ENCODE data around the gene ADGRD2. TPM values are rescaled to one million over a fixed set of nuclear protein-coding genes. Genes with fewer than 3 reads are reported as not detected.
"Not testable (repeated sequence)": the region's sequence is repeated elsewhere in the genome, so short reads cannot be mapped to it uniquely, and the experiment has no call there.

The ADGRD2 gene
- total RNA-seq, 1 experiment from 2014 or later, result not detected

DNA sequence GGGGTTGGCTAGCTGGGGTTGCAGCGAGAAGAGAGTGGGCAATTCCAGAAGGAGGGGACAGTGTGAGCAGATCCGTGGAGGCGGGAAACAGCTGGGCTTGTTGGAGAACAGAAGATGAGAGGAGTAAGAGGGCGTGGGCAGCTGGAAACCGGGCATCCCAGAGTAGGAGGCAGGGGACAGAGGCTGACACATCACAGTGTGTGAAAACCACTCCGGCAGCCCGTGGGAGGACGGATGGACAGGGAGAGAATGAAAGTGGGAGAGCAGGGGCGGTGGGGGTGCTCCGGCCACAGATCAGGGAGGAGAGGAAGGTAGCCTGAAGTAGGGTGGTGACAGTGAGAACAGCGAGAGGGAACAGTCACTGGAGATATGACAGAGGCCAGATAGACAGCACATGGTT is 26.7 kb upstream of the ADGRD2 start:
- CTCF ChIA-PET, result no interaction called here
- BruUV-seq (replicated peaks), result no TSS peak
- intact Hi-C loops (cut with micrococcal nuclease; ENCODE audit: unreplicated experiment), result no loop called here

DNA sequence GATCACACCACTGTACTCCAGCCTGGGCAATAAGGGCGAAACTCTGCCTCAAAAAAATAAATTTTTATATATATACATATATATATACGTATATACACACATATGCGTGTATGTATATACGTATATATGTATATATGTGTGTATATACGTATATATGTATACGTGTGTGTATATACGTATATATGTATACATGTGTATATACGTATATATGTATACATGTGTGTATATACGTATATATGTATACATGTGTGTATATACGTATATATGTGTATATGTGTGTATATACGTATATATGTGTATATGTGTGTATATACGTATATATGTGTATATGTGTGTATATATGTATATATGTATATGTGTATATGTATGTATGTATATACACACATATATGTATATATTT is 24.5 kb upstream of the ADGRD2 start:
- peaks cover 35% of the 10 kb centered on the region for H3K27me3 Mint-ChIP-seq (ENCODE audit: unreplicated experiment)
- H3K4me3 Mint-ChIP-seq (ENCODE audit: low read depth, unreplicated experiment); H3K36me3 Mint-ChIP-seq (ENCODE audit: insufficient read depth, unreplicated experiment); H3K9me3 Mint-ChIP-seq (ENCODE audit: low read depth, unreplicated experiment); H3K27ac Mint-ChIP-seq (ENCODE audit: unreplicated experiment); CTCF ChIA-PET; BruUV-seq (replicated peaks); intact Hi-C loops (cut with micrococcal nuclease; ENCODE audit: unreplicated experiment); DNase-seq; H3K4me1 Mint-ChIP-seq (ENCODE audit: low read depth, unreplicated experiment): not testable (repeated sequence)

More for the DNA sequence above, 26.7 kb upstream of the ADGRD2 start:
- Mint-ChIP-seq H3K27ac (ENCODE audit: unreplicated experiment) (no peak overlapping the region), H3K4me1 (ENCODE audit: low read depth, unreplicated experiment) (peaks cover 9% of the 10 kb centered on the region), H3K36me3 (ENCODE audit: insufficient read depth, unreplicated experiment) (no peaks in the 10 kb centered on the region), H3K9me3 (ENCODE audit: low read depth, unreplicated experiment) (no peaks in the 10 kb centered on the region), H3K4me3 (ENCODE audit: low read depth, unreplicated experiment) (no peak overlapping the region), H3K27me3 (ENCODE audit: unreplicated experiment) (peaks cover 35% of the 10 kb centered on the region)
- TF ChIP-seq, protein P1, sequence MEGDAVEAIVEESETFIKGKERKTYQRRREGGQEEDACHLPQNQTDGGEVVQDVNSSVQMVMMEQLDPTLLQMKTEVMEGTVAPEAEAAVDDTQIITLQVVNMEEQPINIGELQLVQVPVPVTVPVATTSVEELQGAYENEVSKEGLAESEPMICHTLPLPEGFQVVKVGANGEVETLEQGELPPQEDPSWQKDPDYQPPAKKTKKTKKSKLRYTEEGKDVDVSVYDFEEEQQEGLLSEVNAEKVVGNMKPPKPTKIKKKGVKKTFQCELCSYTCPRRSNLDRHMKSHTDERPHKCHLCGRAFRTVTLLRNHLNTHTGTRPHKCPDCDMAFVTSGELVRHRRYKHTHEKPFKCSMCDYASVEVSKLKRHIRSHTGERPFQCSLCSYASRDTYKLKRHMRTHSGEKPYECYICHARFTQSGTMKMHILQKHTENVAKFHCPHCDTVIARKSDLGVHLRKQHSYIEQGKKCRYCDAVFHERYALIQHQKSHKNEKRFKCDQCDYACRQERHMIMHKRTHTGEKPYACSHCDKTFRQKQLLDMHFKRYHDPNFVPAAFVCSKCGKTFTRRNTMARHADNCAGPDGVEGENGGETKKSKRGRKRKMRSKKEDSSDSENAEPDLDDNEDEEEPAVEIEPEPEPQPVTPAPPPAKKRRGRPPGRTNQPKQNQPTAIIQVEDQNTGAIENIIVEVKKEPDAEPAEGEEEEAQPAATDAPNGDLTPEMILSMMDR (IDR thresholded peaks at IDR 0.05; ENCODE audit: unreplicated experiment), result no peak
- no peak for DNase-seq

DNA sequence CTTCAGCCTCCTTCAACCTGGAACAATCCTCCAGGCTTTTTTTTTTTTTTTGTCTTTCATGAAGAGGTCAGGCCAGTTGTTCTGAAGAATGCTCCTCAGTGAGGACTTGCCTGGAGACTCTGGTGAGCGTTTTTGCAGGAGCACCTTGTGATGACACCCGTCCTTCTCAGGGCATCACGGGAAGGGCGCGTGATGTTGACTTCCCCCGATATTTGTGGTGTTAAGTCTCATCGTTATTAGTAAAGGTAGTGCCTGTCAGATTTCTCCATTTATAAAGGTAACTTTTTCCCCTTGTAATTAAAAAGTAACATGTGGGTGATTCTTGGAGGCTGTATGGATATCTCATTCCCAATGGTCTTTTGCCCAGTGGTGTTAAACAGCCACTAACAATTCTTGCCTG is 23.9 kb upstream of the ADGRD2 start:
- CTCF ChIA-PET, result no interaction called here
- H3K4me1 Mint-ChIP-seq (ENCODE audit: low read depth, unreplicated experiment), result peaks cover 9% of the 10 kb centered on the region
- no peak for DNase-seq
- no peak overlapping the region for H3K27ac Mint-ChIP-seq (ENCODE audit: unreplicated experiment)
- intact Hi-C loops (cut with micrococcal nuclease; ENCODE audit: unreplicated experiment), result no loop called here
- H3K36me3 Mint-ChIP-seq (ENCODE audit: insufficient read depth, unreplicated experiment), result no peaks in the 10 kb centered on the region
- H3K9me3 Mint-ChIP-seq (ENCODE audit: low read depth, unreplicated experiment), result no peaks in the 10 kb centered on the region
- TF ChIP-seq, protein P1 (IDR thresholded peaks at IDR 0.05; ENCODE audit: unreplicated experiment), result no peak
- H3K4me3 Mint-ChIP-seq (ENCODE audit: low read depth, unreplicated experiment), result no peak overlapping the region
- H3K27me3 Mint-ChIP-seq (ENCODE audit: unreplicated experiment), result peaks cover 34% of the 10 kb centered on the region
- BruUV-seq (replicated peaks), result no TSS peak

DNA sequence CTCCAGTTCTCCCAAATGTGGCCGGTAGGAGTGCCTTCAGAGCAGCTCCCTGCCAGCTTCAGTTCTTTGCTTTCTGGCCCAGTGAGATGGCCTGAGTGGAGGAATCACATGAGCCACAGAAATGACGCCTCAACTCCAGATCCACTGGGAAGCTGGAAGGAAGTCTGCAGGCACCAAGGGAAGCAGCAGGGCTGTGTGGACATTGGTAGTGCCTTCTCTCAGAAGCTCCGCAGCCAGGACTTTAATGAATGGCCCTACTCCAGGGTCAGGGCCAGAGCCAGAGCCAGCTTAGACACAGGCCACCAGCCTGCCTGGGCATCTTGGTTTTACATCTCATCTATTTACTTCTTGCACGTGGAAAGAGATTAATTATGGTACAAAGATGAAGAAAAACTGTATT is 23.0 kb upstream of the ADGRD2 start:
- Mint-ChIP-seq H3K4me3 (ENCODE audit: low read depth, unreplicated experiment) (no peak overlapping the region), H3K27ac (ENCODE audit: unreplicated experiment) (no peak overlapping the region), H3K9me3 (ENCODE audit: low read depth, unreplicated experiment) (no peaks in the 10 kb centered on the region), H3K4me1 (ENCODE audit: low read depth, unreplicated experiment) (peaks cover 9% of the 10 kb centered on the region), H3K27me3 (ENCODE audit: unreplicated experiment) (peaks cover 29% of the 10 kb centered on the region), H3K36me3 (ENCODE audit: insufficient read depth, unreplicated experiment) (no peaks in the 10 kb centered on the region)
- TF ChIP-seq, protein P1 (IDR thresholded peaks at IDR 0.05; ENCODE audit: unreplicated experiment), result no peak
- intact Hi-C loops (cut with micrococcal nuclease; ENCODE audit: unreplicated experiment), result no loop called here
- CTCF ChIA-PET, result no interaction called here
- no TSS peak for BruUV-seq (replicated peaks)
- DNase-seq, result no peak

DNA sequence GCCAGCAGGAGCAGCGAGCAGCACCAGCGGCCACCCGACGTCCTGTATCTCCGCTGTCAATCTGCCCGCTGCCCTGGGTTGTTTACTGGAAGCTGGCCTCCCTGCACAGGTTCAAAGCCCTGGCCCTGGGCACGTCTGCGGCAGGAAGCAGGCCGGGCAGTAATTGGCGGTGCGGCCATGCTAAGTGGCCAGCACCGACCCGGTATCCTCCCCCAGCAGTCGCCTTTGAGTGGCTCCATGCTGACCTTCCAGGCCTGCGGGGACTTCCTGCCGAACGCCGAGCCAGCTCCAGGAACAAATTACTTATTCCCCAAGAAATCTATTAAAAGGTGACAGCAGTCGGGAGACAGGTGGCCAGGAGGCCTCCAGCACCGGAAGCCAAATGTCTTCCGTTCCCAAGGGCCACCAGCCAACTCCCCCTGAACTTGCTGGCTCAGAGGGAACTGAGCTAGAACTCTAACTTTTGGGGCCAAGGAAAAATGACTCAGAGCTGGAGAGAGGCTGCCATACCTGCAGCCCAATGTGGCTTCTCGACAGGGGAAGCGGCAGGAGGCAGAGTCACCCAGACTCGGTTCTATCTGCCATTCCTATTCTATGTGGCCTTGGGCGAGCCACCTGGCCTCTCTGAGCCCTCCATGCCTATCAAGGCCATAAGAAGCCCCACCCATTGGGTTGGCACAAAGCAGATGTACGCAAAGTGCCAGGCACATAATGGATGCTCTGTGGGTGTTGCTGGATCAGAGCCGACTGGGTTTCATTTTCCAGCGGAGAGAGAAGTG is 21.3 kb upstream of the ADGRD2 start:
- BruUV-seq (replicated peaks), result no TSS peak
- CTCF ChIA-PET, result no interaction called here
- no peak overlapping the region for H3K4me3 Mint-ChIP-seq (ENCODE audit: low read depth, unreplicated experiment)
- H3K27me3 Mint-ChIP-seq (ENCODE audit: unreplicated experiment), result peaks cover 29% of the 10 kb centered on the region
- H3K27ac Mint-ChIP-seq (ENCODE audit: unreplicated experiment), result no peak overlapping the region
- no peak for DNase-seq
- intact Hi-C loops (cut with micrococcal nuclease; ENCODE audit: unreplicated experiment), result no loop called here
- TF ChIP-seq, protein P1 (IDR thresholded peaks at IDR 0.05; ENCODE audit: unreplicated experiment), result no peak
- no peaks in the 10 kb centered on the region for H3K4me1 Mint-ChIP-seq (ENCODE audit: low read depth, unreplicated experiment)
- H3K9me3 Mint-ChIP-seq (ENCODE audit: low read depth, unreplicated experiment), result no peaks in the 10 kb centered on the region
- H3K36me3 Mint-ChIP-seq (ENCODE audit: insufficient read depth, unreplicated experiment), result no peaks in the 10 kb centered on the region

Measured in Calu3 (cell line).